WI38 (cell line): ENCODE results near the gene C17orf75.

ENCODE experiments used
- H3K4me3 ChIP-seq: 2 replicates; pipeline ENCODE4 v1.5.1; 2011; ENCODE audit warnings: low read depth, mild to moderate bottlenecking, control low read depth, low read length
- CTCF ChIP-seq: IDR thresholded peaks from 2 replicates; pipeline ENCODE4 v1.5.1; 2012; ENCODE audit warnings: low read depth, mild to moderate bottlenecking, control low read depth, low read length

Gene C17orf75

GRCh38 chr17:32289471-32290070, 52.4 kb downstream of the C17orf75 start:
- no peak for TF ChIP-seq CTCF
- no peak overlapping the region for H3K4me3 ChIP-seq

GRCh38 chr17:32288615-32289014, 53.4 kb downstream of the C17orf75 start:
- TF ChIP-seq CTCF = no peak

GRCh38 chr17:32287804-32288511, 54.0 kb downstream of the C17orf75 start:
- no peak for TF ChIP-seq CTCF
- H3K4me3 ChIP-seq = no peak overlapping the region

More at GRCh38 chr17:32288615-32289014, 53.4 kb downstream of the C17orf75 start:
- H3K4me3 ChIP-seq = no peak overlapping the region

- no peak for TF ChIP-seq CTCF
- no peak overlapping the region for H3K4me3 ChIP-seq
Measured at GRCh38 chr17:32286518-32286900, 55.5 kb downstream of the C17orf75 start.

- no peak overlapping the region for H3K4me3 ChIP-seq
- TF ChIP-seq CTCF = no peak
Measured at GRCh38 chr17:32285746-32286517, 56.0 kb downstream of the C17orf75 start.

- H3K4me3 ChIP-seq = no peak overlapping the region
- TF ChIP-seq CTCF = no peak
Measured at GRCh38 chr17:32285306-32285705, 56.7 kb downstream of the C17orf75 start.

GRCh38 chr17:32283745-32284201, 58.2 kb downstream of the C17orf75 start:
- no peak for TF ChIP-seq CTCF
- no peak overlapping the region for H3K4me3 ChIP-seq
